ENCODE data around the gene GRAMD1B.

DNA sequence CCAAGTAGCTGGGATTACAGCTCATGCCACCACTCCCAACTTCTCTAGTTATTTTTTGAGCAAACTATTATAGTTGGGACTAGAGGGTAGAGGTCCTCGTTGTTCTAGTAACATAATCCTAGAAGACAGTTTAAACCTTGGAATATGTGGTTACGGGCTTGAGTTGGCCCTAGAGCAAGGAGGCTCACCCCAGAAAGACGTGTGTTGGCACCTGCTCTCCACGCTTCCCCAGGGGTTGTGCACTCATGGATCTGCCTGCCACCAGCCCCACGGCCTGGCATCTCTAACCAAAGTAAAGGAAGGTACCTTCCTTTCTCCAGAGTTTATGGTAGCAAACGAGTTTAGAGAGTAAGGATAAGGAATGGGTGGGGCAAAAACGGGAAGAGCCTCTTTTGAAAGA, 145.4 kb downstream of the GRAMD1B start:
- TF ChIP-seq, protein P1, sequence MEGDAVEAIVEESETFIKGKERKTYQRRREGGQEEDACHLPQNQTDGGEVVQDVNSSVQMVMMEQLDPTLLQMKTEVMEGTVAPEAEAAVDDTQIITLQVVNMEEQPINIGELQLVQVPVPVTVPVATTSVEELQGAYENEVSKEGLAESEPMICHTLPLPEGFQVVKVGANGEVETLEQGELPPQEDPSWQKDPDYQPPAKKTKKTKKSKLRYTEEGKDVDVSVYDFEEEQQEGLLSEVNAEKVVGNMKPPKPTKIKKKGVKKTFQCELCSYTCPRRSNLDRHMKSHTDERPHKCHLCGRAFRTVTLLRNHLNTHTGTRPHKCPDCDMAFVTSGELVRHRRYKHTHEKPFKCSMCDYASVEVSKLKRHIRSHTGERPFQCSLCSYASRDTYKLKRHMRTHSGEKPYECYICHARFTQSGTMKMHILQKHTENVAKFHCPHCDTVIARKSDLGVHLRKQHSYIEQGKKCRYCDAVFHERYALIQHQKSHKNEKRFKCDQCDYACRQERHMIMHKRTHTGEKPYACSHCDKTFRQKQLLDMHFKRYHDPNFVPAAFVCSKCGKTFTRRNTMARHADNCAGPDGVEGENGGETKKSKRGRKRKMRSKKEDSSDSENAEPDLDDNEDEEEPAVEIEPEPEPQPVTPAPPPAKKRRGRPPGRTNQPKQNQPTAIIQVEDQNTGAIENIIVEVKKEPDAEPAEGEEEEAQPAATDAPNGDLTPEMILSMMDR (IDR thresholded peaks at IDR 0.05), result no peak
- TF ChIP-seq EZH2 (IDR thresholded peaks at IDR 0.05; ENCODE audit: borderline replicate concordance, insufficient read depth, low read depth, low read length, poor library complexity, severe bottlenecking), result no peak
